Measurements from ENCODE around the gene TM2D3. TPM values are rescaled to one million over a fixed set of nuclear protein-coding genes. Genes with fewer than 3 reads are reported as not detected.

The TM2D3 gene
- total and polyA plus RNA-seq, 2 donors (not counting 3 experiments of a cell fraction or from before 2014, with no cell fraction given) = 34.3 to 51.5 TPM

DNA sequence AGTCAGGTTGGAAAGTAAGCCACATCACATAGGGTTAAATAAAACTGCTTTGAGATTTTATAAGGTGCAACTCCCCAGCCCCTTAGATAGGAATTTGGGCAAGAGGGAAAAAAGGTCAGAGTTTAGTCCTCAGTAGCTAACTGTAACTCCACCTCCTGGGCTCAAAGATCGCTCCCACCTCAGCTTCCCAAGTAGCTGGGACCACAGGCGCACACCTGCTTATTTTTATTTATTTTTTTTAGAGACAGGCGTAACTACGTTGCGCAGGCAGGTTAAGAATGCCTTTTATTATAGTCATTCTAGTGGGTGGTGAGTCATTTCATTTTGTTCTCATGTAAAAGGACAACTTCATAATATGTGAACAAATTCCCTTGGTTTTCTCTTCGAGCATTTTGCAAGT lies 14.7 kb downstream of the TM2D3 start:
- FAIRE-seq (no peak), DNase-seq (ENCODE audit: low read depth, low spot score) (no peak)
- no TSS peak for BruUV-seq (replicated peaks)
- intact Hi-C loops (cut with micrococcal nuclease) (no loop called here), dilution Hi-C loops (cut with MboI; ENCODE audit: extremely low pct_ligation_motif_present, low sequenced_read_pairs) (no loop called here)
- H3K27ac ChIP-seq (ENCODE audit: insufficient read depth, low read depth, low read length) = no peak overlapping the region
- H3K79me2 ChIP-seq (ENCODE audit: control insufficient read depth, insufficient read depth, low read length) = no peaks in the 10 kb centered on the region
- H3K36me3 ChIP-seq (ENCODE audit: control insufficient read depth in 2 of 2, extremely low read depth in 1 of 2, insufficient read depth in 2 of 2, low read length in 2 of 2) = peaks cover 2 to 5% of the 10 kb centered on the region in 2 experiments
- no peak overlapping the region for H3K4me3 ChIP-seq (replicated peaks in 1 of 3; ENCODE audit: insufficient read depth in 1 of 3, low read depth in 1 of 3, low read length in 3 of 3)
- TF ChIP-seq POLR2A (IDR thresholded peaks at IDR 0.05; ENCODE audit: low read depth, low read length) (no peak), MYC (IDR thresholded peaks at IDR 0.05; ENCODE audit: low read depth, low read length) (no peak), EZH2 (IDR thresholded peaks at IDR 0.05; ENCODE audit: borderline replicate concordance, low read depth, low read length, severe bottlenecking) (no peak), GATA2 (IDR thresholded peaks at IDR 0.05; ENCODE audit: insufficient read depth, insufficient read length, low read depth, low read length) (no peak), POLR2AphosphoS5 (IDR thresholded peaks at IDR 0.05; ENCODE audit: insufficient read depth, low read depth, low read length) (no peak)
- TF ChIP-seq, protein P1, sequence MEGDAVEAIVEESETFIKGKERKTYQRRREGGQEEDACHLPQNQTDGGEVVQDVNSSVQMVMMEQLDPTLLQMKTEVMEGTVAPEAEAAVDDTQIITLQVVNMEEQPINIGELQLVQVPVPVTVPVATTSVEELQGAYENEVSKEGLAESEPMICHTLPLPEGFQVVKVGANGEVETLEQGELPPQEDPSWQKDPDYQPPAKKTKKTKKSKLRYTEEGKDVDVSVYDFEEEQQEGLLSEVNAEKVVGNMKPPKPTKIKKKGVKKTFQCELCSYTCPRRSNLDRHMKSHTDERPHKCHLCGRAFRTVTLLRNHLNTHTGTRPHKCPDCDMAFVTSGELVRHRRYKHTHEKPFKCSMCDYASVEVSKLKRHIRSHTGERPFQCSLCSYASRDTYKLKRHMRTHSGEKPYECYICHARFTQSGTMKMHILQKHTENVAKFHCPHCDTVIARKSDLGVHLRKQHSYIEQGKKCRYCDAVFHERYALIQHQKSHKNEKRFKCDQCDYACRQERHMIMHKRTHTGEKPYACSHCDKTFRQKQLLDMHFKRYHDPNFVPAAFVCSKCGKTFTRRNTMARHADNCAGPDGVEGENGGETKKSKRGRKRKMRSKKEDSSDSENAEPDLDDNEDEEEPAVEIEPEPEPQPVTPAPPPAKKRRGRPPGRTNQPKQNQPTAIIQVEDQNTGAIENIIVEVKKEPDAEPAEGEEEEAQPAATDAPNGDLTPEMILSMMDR (IDR thresholded peaks at IDR 0.05; ENCODE audit: extremely low read depth in 1 of 2, insufficient read depth in 1 of 2, low read depth in 1 of 2, low read length in 2 of 2) = no peak
- no peak overlapping the region for H3K9ac ChIP-seq (replicated peaks; ENCODE audit: extremely low read depth, insufficient read depth, low read length)
- ChIA-PET POLR2A (no interaction called here), CTCF (interaction anchor here (1.4 kb wide), 1 partner anchor 349 kb away, joined by 5 read pairs; no protein-coding TSS in a partner anchor)
- H3K4me2 ChIP-seq (ENCODE audit: insufficient read depth, low read length) = no peak overlapping the region
- no peaks in the 10 kb centered on the region for H3K9me1 ChIP-seq (replicated peaks; ENCODE audit: control insufficient read depth, extremely low read depth, insufficient read depth, low read length)
- peaks cover 17% of the 10 kb centered on the region for H3K4me1 ChIP-seq (ENCODE audit: control insufficient read depth, extremely low read depth, insufficient read depth, low read length)
- H4K20me1 ChIP-seq (replicated peaks; ENCODE audit: control insufficient read depth, extremely low read depth, insufficient read depth, low read length) = no peaks in the 10 kb centered on the region
- no peaks in the 10 kb centered on the region for H3K9me3 ChIP-seq (replicated peaks; ENCODE audit: control insufficient read depth, insufficient read depth, low read length)
- no peaks in the 10 kb centered on the region for H3K27me3 ChIP-seq (ENCODE audit: control insufficient read depth in 2 of 2, insufficient read depth in 2 of 2, low read length in 2 of 2)
- no peak overlapping the region for H2AFZ ChIP-seq (ENCODE audit: low read depth, low read length)

DNA sequence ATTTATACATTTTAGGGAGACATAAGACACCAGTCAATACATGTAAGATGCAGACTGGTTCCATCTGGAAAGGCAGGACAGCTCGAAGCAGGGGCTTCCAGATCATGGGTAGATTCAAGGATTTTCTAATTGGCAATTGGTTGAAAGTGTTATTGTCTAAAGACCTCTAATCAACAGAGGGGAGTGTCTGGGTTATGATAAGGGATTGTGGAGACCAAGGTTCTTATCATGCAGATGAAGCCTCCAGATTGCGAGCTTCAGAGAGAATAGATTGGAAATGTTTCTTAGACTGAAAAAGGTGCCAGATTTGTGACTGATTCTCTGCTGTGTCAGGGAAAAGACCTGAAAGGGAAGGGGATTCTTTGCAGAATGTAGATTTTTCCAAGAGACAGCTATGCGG lies 15.1 kb downstream of the TM2D3 start:
- no peak overlapping the region for H3K4me2 ChIP-seq (ENCODE audit: insufficient read depth, low read length)
- no peak overlapping the region for H3K4me3 ChIP-seq (replicated peaks in 1 of 3; ENCODE audit: insufficient read depth in 1 of 3, low read depth in 1 of 3, low read length in 3 of 3)
- no peaks in the 10 kb centered on the region for H4K20me1 ChIP-seq (replicated peaks; ENCODE audit: control insufficient read depth, extremely low read depth, insufficient read depth, low read length)
- ChIA-PET POLR2A (no interaction called here), CTCF (interaction anchor here (1.0 kb wide), 1 partner anchor 348 kb away, joined by 3 read pairs; no protein-coding TSS in a partner anchor)
- no peak overlapping the region for H3K9ac ChIP-seq (replicated peaks; ENCODE audit: extremely low read depth, insufficient read depth, low read length)
- dilution Hi-C loops (cut with MboI; ENCODE audit: extremely low pct_ligation_motif_present, low sequenced_read_pairs) = no loop called here
- intact Hi-C loops (cut with micrococcal nuclease) = no loop called here
- FAIRE-seq = no peak
- no peaks in the 10 kb centered on the region for H3K9me3 ChIP-seq (replicated peaks; ENCODE audit: control insufficient read depth, insufficient read depth, low read length)
- no TSS peak for BruUV-seq (replicated peaks)
- no peak overlapping the region for H3K27ac ChIP-seq (ENCODE audit: insufficient read depth, low read depth, low read length)
- no peak overlapping the region for H2AFZ ChIP-seq (ENCODE audit: low read depth, low read length)
- no peaks in the 10 kb centered on the region for H3K9me1 ChIP-seq (replicated peaks; ENCODE audit: control insufficient read depth, extremely low read depth, insufficient read depth, low read length)
- no peak for TF ChIP-seq POLR2AphosphoS5 (IDR thresholded peaks at IDR 0.05; ENCODE audit: insufficient read depth, low read depth, low read length)
- TF ChIP-seq EZH2 (IDR thresholded peaks at IDR 0.05; ENCODE audit: borderline replicate concordance, low read depth, low read length, severe bottlenecking) = no peak
- TF ChIP-seq POLR2A (IDR thresholded peaks at IDR 0.05; ENCODE audit: low read depth, low read length) = no peak
- TF ChIP-seq, protein P2, sequence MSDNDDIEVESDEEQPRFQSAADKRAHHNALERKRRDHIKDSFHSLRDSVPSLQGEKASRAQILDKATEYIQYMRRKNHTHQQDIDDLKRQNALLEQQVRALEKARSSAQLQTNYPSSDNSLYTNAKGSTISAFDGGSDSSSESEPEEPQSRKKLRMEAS (IDR thresholded peaks at IDR 0.05; ENCODE audit: insufficient read depth, insufficient read length) = no peak
- TF ChIP-seq, protein P1 (IDR thresholded peaks at IDR 0.05; ENCODE audit: extremely low read depth in 1 of 2, insufficient read depth in 1 of 2, low read depth in 1 of 2, low read length in 2 of 2) = no peak
- no peak for TF ChIP-seq GATA2 (IDR thresholded peaks at IDR 0.05; ENCODE audit: insufficient read depth, insufficient read length, low read depth, low read length)
- no peak for TF ChIP-seq MYC (IDR thresholded peaks at IDR 0.05; ENCODE audit: low read depth, low read length)
- TF ChIP-seq FOS (IDR thresholded peaks at IDR 0.05; ENCODE audit: borderline replicate concordance, insufficient read depth, low read length) = no peak
- no peak for TF ChIP-seq JUN (IDR thresholded peaks at IDR 0.05; ENCODE audit: borderline replicate concordance, insufficient read depth, insufficient read length, low read depth)
- H3K27me3 ChIP-seq (ENCODE audit: control insufficient read depth in 2 of 2, insufficient read depth in 2 of 2, low read length in 2 of 2) = no peaks in the 10 kb centered on the region
- no peak for DNase-seq (ENCODE audit: low read depth, low spot score)
- H3K79me2 ChIP-seq (ENCODE audit: control insufficient read depth, insufficient read depth, low read length) = no peaks in the 10 kb centered on the region
- peaks cover 12% of the 10 kb centered on the region for H3K4me1 ChIP-seq (ENCODE audit: control insufficient read depth, extremely low read depth, insufficient read depth, low read length)
- peaks cover 2 to 5% of the 10 kb centered on the region in 2 experiments for H3K36me3 ChIP-seq (ENCODE audit: control insufficient read depth in 2 of 2, extremely low read depth in 1 of 2, insufficient read depth in 2 of 2, low read length in 2 of 2)
